T follicular helper cell (primary cell): Measurements from ENCODE around the gene BTN1A1.
"Not testable (repeated sequence)": the region's sequence is repeated elsewhere in the genome, so short reads cannot be mapped to it uniquely, and the experiment has no call there.

Experiments used
- DNase-seq: peaks from one replicate; pipeline ENCODE4 v3.0.0-alpha.2; 2020; ENCODE audit warnings: low read depth

The BTN1A1 gene

DNA sequence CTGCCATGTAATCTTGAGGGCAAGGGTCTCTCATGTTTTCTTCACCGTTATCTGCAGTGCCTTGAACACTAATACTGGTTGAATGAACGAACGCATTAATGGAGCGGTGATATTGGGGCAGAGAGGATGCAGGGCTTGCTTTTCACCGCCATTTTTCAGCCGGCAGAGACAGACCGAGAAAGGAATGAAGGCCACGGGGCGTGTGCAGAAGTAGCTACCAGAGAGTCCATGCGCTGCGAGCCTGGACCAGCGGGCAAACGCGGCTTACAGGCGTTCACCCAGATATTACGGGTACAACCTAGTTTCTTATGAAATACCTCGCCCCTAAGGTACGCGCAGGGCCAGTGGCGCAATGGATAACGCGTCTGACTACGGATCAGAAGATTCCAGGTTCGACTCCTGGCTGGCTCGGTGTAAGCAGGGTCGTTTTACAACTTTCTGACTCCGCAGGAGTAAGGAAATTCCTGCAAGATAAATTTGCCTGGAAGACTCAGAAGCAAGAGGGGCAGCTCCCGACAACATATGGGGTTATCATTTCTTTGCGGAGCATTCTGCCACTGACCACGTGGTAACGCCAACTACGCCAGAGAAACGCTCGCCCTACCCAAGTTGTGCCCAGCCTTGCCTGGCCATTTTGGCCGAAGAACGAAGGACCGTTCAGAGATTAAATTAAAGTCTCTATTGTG lies 37.2 kb downstream of the BTN1A1 start:
- peak; percentile 83 for DNase-seq

- DNase-seq: peak; percentile 77
Measured at GRCh38 chr6:26537846-26538571, 37.9 kb downstream of the BTN1A1 start, which contains the start of gene HMGN4. Gene HMGN4 (plus strand): TSS chr6:26538366. CDS start chr6:26545207, 6,841 bp downstream.

DNA sequence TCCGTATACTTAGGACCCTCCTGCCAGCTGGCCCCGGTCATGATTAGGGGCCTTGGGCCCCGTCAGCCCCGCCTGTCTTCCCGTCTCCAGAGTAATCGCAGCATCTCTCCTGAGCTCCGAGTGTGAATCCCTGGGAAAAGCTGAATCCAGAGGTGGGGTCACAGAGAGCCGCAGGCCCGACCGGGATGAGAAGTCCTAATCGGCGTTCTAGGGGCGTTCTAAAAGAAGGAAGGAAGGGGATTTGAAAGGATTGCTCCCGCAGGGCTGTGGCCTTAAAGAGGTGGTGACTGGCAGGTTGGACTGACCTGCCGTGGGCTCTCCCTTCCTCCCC lies 38.4 kb downstream of the BTN1A1 start:
- DNase-seq: no peak

GRCh38 chr6:26539071-26539615 lies 39.0 kb downstream of the BTN1A1 start:
- DNase-seq: no peak

DNA sequence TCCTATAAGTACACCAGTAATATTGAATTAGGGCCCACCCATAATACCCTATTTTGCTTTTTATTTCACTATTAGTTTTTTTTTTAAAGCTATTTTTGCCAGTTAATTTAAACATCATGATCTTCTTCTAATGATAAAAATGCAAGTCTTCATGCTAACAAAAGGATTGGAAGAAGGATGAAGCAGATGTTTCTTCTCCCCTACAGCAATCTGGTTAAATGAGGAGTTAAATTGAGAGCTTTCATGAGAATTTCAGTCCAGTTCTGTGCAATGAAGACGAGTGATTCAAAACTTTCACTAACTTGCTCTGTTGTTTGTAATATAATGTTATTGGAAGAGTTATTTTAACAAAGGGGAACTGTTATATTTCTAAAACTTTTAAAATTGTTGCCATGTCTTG lies 41.5 kb downstream of the BTN1A1 start:
- no peak for DNase-seq

- DNase-seq: no peak
Measured at GRCh38 chr6:26543953-26544352, 43.9 kb downstream of the BTN1A1 start.

GRCh38 chr6:26544473-26544872 lies 44.4 kb downstream of the BTN1A1 start:
- no peak for DNase-seq

DNA sequence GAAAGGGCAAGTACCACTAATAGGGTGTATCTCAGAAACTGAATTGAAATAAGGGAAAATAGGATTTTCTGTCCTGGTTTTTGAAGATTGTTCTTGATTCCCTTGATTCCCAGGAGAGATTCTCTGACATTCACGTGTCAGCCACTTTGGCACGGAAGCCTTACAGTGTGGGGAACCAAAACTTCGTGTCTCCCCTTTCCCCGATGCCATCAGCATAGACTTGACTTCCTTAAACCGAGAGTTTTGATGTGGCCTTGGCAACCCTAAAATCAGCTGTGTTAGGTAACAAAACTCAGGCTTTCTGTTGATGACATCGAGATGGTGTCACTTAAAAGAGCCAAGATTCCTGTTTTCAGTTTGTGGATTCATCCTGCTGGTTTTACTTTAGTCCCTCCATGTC lies 45.5 kb downstream of the BTN1A1 start:
- no peak for DNase-seq

DNA sequence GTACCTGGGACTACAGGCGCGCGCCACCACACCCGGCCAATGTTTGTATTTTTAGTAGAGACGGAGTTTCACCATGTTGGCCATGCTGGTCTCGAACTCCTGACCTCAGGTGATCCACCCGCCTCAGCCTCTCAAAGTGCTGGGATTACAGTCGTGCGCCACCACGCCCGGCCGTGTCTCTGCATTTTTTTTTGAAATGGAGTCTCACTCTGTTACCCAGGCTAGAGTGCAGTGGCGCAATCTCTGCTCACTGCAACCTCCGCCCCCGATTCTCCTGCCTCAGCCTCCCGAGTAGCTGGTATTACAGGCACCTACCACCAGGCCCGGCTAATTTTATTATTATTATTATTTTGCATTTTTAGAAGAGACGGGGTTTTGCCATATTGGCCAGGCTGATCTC lies 47.3 kb downstream of the BTN1A1 start:
- not testable (repeated sequence) for DNase-seq

GRCh38 chr6:26550250-26550993 lies 50.3 kb downstream of the BTN1A1 start:
- DNase-seq: peak; percentile 27

DNA sequence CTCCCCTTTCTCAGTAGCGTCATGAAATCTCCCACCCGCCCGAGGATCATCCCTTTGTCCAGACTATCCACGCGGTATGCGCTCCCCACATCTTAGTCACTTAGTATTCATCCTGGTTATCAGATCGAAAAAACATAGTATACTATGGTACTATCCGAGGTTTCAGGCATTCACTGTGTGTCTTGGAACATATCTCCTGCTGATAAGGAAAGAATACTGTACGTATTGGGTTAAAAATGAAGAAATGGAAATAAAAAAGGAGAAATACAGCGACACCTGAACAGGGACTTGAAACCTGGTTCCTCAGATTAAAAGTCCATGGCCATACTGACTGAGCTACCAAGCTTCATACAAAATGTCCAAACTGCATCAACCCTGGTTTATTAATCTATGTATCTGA lies 52.1 kb downstream of the BTN1A1 start:
- no peak for DNase-seq

GRCh38 chr6:26552640-26553188 lies 52.6 kb downstream of the BTN1A1 start:
- DNase-seq: no peak

GRCh38 chr6:26553264-26553634 lies 53.1 kb downstream of the BTN1A1 start:
- peak; percentile 53 for DNase-seq

DNA sequence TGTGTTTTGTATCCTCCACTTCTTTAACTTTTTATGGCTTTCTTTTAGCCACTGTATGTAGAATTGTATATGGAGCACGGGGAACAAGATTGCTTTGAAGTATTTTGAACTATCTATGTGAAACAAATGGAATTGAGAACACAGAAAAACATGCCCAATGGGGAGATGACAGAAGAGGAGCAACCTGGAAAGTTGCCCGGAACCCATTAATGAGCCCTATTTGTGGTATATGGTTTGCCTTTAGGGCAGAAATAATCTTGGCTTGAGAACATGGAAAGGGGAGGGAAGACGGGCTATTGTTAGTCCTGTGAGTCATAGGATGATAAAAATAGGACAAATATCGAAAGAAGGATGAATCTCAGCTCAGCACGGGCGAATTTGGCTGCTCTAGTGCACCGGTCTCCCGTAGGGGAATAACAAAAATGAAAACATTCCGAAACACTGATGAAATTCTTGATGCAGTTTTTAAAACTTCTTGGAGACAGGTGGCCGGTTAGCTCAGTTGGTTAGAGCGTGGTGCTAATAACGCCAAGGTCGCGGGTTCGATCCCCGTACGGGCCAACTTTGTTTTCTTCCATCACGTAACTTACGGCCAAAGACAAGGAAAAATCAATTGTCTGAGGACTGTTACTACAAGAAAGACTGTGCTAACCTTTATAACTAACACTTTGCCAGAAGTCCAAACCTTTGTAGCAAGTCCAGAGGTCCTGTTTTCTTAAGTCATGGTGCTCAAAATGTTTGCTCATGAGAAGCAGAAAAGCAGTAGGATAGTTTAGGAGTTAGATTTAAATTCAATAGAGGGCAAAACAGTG lies 53.7 kb downstream of the BTN1A1 start:
- peak; percentile 56 for DNase-seq

DNA sequence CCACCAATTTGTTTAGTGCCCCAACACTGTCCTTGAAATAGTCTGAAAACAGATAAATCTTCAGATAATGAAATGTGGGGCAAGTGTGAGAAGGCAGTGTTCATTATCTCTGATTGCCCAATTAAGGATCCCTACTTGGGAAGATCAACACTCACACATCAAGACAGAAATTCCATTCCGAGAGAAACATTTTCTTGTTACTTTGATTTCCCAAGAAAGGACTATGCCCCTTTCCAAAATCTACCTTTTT lies 54.3 kb downstream of the BTN1A1 start:
- DNase-seq: no peak

DNA sequence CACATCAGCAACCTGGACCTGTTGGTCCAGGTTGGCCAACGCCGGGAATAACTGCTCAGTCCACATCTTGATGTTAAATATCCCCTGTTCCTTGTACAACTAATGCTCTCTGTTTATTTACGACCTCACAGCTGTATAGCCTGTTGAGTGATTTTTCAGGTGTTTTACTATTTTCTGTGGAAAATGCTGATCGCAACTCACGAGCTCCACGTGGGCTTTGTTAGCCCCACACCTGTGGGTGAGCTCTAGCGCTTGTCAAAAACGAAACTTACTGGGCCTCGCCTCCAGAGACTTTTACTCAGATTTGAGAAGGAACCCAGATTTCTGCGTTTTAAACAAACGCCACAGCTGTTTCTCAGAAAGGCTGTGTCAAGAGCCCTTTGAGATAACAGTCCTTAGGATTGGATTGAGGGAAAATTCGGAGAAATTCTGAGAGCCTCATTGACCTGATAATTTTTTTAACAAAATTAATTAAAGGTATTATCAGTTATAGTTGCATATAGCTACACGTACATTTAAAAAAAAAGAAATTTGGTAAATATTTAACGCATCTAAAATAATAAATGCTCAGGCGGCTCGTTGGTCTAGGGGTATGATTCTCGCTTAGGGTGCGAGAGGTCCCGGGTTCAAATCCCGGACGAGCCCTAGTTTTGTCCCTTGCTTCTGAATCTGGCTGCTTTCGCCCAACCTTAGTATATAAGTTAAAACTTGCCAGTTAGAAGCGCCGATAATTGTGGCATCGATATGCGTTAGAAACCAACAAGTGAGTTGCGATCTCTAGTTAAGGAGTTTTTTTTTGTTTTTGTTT lies 54.8 kb downstream of the BTN1A1 start:
- DNase-seq: peak; percentile 44

GRCh38 chr6:26555505-26556262 lies 55.6 kb downstream of the BTN1A1 start:
- DNase-seq: no peak

- no peak for DNase-seq
Measured at GRCh38 chr6:26556263-26557070, 56.4 kb downstream of the BTN1A1 start.
